Measurements from ENCODE around the gene PROZ. TPM values are rescaled to one million over a fixed set of nuclear protein-coding genes. Genes with fewer than 3 reads are reported as not detected.
A peak's percentile ranks its signal among the peaks of the same experiment; 100 is the strongest.

PROZ gene
- total RNA-seq, 2 experiments from 2014 or later: not detected

- POLR2A ChIA-PET: interaction anchor here (0.7 to 0.8 kb wide), 2 partner anchors 9 to 18 kb away, joined by 3 to 4 read pairs; no protein-coding TSS in a partner anchor
- DNase-seq (no peak), ATAC-seq (no peak)
- Mint-ChIP-seq H3K27me3 (peaks cover 11% of the 10 kb centered on the region), H3K27ac (no peak overlapping the region), H3K4me1 (ENCODE audit: low read depth) (peaks cover 25% of the 10 kb centered on the region), H3K36me3 (ENCODE audit: low read depth) (peaks cover 2% of the 10 kb centered on the region), H3K4me3 (no peak overlapping the region), H3K9me3 (peaks cover 10% of the 10 kb centered on the region)
- no peak for TF ChIP-seq CTCF (IDR thresholded peaks at IDR 0.05)
- intact Hi-C loops (cut with micrococcal nuclease): no loop called here
- CTCF ChIA-PET: no interaction called here
Measured at GRCh38 chr13:113150550-113151365, 7.7 kb upstream of the PROZ start.

DNA sequence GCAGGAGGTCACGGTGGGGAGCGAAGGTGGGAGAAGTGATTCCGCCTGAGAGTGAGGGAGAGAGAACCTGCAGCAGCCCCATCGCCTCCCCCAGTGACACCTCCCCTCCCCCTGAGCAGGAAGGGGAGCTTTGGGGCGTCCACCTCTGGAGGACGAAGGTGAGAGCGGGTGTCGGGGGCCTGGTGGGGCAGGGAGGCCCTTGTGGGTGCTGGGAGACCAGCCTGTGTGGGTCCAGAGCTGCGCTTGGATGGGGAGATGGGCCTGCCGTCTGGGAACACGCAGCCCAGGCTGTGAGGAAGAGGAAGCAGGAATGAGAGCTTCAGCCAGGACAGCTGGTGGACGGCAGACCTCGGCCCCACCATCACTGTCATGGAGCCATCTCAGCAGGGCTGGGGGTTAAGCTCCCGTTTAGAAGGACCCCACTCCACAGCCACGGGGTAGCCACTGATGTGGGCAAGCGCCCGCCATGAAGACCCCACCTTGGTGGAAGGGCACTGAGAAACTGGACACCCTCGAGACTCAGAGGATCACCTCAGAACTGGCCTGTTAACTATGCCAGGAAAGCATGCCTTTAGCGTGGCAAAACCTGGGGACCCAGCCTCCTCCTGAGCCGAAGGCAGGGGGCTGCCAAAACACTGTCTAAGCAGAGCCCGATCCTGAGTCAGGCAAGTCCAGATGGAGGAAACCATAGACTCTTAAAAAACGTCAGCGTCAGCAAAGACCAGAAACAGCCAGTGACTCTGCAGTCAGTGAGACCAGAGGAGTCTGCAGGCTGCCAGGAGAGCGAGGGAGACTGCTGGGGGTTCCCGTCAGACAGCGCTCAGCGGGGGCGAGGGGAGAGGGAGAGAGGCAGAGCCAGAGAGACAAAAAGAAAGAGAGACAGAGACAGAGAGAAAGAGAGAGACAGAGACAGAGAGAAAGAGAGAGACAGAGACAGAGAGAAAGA, 6.4 kb upstream of the PROZ start:
- DNase-seq (peak; percentile 49), ATAC-seq (peak; percentile 71)
- H3K27ac Mint-ChIP-seq: no peak overlapping the region
- ChIA-PET CTCF (no interaction called here), POLR2A (interaction anchor here (0.9 kb wide), 1 partner anchor 58 kb away, joined by 4 read pairs; the partner anchor contains the start of gene CUL4A)
- peak overlapping the region; percentile 61 for H3K4me3 Mint-ChIP-seq
- intact Hi-C loops (cut with micrococcal nuclease): no loop called here
- no peak for TF ChIP-seq CTCF (IDR thresholded peaks at IDR 0.05)
- H3K36me3 Mint-ChIP-seq (ENCODE audit: low read depth): peaks cover 2% of the 10 kb centered on the region
- peaks cover 11% of the 10 kb centered on the region for H3K27me3 Mint-ChIP-seq
- H3K9me3 Mint-ChIP-seq: peaks cover 12% of the 10 kb centered on the region
- H3K4me1 Mint-ChIP-seq (ENCODE audit: low read depth): peaks cover 17% of the 10 kb centered on the region

- H3K4me3 Mint-ChIP-seq: peak overlapping the region; percentile 61
- H3K9me3 Mint-ChIP-seq: peaks cover 12% of the 10 kb centered on the region
- peaks cover 11% of the 10 kb centered on the region for H3K27me3 Mint-ChIP-seq
- POLR2A ChIA-PET: no interaction called here
- peaks cover 2% of the 10 kb centered on the region for H3K36me3 Mint-ChIP-seq (ENCODE audit: low read depth)
- intact Hi-C loops (cut with micrococcal nuclease): no loop called here
- TF ChIP-seq CTCF (IDR thresholded peaks at IDR 0.05): no peak
- H3K4me1 Mint-ChIP-seq (ENCODE audit: low read depth): peaks cover 17% of the 10 kb centered on the region
- no peak for ATAC-seq
- CTCF ChIA-PET: no interaction called here
- peak overlapping the region; percentile 37 for H3K27ac Mint-ChIP-seq
- DNase-seq: no peak
Measured at GRCh38 chr13:113152691-113152983, 5.8 kb upstream of the PROZ start.

DNA sequence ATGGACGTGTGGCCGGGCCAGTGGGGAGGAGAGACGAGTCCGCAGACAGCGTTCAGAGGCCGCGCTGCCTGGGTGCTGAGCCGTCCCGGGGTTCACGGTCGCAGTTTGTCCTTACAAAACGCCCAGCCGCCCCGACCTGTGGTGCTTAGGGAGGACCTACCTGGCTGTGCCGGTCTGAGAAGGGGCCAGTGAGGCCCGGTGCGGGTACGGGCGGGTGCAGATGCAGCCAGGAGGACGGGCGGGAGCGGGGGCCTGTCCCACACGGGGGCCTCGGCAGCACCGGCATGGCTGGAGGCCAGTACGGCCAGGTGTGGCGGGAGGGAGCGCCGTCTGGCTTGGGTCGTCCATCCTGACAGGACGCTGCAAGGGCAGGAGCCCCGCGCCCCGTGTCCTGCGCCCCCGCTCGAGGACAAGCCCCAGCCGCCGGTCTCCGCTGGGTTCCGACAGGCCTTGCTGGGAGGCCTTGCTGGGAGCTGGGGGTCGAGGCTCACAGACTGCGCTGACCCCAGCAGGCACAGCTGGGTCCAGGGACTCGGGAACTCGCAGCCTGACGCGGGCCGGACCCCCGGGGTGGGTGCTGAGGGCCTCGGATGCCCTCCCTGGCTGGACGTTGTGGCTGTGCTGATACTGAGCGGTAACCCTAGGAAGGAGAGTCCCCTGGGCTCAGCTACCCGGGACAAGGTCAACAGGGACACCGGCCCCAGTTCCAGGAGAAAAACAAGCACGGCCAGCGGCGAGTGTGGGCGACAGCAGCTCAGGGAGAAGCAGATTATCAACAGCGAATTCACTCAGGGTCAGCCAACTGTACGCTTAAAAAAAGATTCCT, 5.3 kb upstream of the PROZ start:
- DNase-seq (peak; percentile 21), ATAC-seq (peak; percentile 30)
- Mint-ChIP-seq H3K9me3 (peaks cover 12% of the 10 kb centered on the region), H3K27me3 (peaks cover 11% of the 10 kb centered on the region), H3K27ac (peak overlapping the region; percentile 37), H3K4me3 (peak overlapping the region; percentile 61), H3K4me1 (ENCODE audit: low read depth) (peaks cover 17% of the 10 kb centered on the region), H3K36me3 (ENCODE audit: low read depth) (peaks cover 2% of the 10 kb centered on the region)
- ChIA-PET CTCF (no interaction called here), POLR2A (interaction anchor here (0.5 kb wide), 1 partner anchor 56 kb away, joined by 3 read pairs; the partner anchor contains the start of genes CUL4A and PCID2)
- TF ChIP-seq CTCF (IDR thresholded peaks at IDR 0.05): no peak
- intact Hi-C loops (cut with micrococcal nuclease): no loop called here

Data from activated CD8-positive, alpha-beta T cell treated with anti-CD3 and anti-CD28 coated beads for 36 hours (primary cell).